ENCODE data around the gene MUL1. TPM values are rescaled to one million over a fixed set of nuclear protein-coding genes. Genes with fewer than 3 reads are reported as not detected.

MUL1 gene
- total RNA-seq, 3 donors from 2014 or later (not counting 1 experiment from before 2014, with no cell fraction given): 21.0 to 29.5 (median 28.8) TPM

DNA sequence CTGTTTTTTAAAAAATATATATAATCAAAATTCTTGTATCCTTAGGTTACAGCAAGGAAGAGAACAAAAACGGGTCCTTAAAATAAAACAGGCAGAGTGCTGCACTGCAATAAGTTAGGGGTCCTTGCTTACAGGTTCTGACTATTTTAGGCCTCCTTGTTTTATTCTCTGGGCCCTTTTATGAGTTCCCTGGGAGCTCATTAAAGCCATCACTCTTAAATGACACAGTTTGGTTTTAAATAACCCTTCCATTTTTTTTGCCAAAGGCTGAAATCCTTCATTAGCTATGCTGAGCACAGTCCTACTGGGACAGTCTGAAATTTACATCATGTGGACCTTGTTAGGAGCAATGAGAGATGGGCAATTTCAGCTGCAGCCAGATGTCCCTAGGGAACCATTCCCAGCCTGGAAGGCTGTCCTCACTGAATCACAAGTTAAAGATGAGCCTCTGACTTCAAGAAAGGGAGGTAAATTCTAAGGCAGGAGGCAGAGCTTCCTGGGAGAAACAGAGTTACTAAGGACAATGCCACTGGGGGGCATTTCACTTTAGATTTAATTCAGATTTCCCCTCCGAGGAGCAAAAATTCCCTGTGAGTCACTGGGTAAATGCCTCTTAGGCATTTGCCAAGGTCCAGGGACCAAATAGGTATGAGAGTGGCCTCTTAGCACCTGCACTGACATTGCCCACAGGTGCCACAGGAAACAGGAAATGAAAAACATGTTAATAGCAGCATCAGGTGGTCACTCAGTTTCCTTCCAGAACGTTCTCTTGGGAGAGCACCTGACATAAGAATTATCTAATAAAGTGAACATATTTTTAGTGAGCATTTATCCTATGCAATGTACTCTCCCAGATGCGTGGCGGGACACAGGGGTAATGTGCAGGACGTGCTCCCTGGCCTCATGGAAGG lies 3.8 kb upstream of the MUL1 start:
- Histone ChIP-seq H3K4me3 (ENCODE audit: low read length) (no peak overlapping the region), H3K27ac (ENCODE audit: low read length) (no peak overlapping the region), H3K4me1 (ENCODE audit: control insufficient read depth, insufficient read depth, low read length) (peaks cover 14% of the 10 kb centered on the region), H3K9me3 (ENCODE audit: control insufficient read depth, insufficient read depth, low read length) (no peaks in the 10 kb centered on the region), H3K36me3 (ENCODE audit: control insufficient read depth, insufficient read depth, low read length) (no peaks in the 10 kb centered on the region), H3K27me3 (ENCODE audit: control insufficient read depth, insufficient read depth, low read length) (peaks cover 3% of the 10 kb centered on the region)
- ATAC-seq: no peak
- TF ChIP-seq, protein P1, sequence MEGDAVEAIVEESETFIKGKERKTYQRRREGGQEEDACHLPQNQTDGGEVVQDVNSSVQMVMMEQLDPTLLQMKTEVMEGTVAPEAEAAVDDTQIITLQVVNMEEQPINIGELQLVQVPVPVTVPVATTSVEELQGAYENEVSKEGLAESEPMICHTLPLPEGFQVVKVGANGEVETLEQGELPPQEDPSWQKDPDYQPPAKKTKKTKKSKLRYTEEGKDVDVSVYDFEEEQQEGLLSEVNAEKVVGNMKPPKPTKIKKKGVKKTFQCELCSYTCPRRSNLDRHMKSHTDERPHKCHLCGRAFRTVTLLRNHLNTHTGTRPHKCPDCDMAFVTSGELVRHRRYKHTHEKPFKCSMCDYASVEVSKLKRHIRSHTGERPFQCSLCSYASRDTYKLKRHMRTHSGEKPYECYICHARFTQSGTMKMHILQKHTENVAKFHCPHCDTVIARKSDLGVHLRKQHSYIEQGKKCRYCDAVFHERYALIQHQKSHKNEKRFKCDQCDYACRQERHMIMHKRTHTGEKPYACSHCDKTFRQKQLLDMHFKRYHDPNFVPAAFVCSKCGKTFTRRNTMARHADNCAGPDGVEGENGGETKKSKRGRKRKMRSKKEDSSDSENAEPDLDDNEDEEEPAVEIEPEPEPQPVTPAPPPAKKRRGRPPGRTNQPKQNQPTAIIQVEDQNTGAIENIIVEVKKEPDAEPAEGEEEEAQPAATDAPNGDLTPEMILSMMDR (IDR thresholded peaks at IDR 0.05): no peak
- Mint-ChIP-seq H3K27me3 (ENCODE audit: low read depth in 2 of 2) (peaks cover 6 to 12% of the 10 kb centered on the region in 2 donors), H3K4me3 (no peak overlapping the region), H3K27ac (no peak overlapping the region), H3K36me3 (no peaks in the 10 kb centered on the region), H3K4me1 (peaks cover 12% of the 10 kb centered on the region in 2 donors), H3K9me3 (no peaks in the 10 kb centered on the region)
- 68% methylated on average over 5 of the region's 6 CpGs for WGBS (ENCODE audit: insufficient coverage)
- intact Hi-C loops (cut with micrococcal nuclease): no loop called here
- DNase-seq: no peak

DNA sequence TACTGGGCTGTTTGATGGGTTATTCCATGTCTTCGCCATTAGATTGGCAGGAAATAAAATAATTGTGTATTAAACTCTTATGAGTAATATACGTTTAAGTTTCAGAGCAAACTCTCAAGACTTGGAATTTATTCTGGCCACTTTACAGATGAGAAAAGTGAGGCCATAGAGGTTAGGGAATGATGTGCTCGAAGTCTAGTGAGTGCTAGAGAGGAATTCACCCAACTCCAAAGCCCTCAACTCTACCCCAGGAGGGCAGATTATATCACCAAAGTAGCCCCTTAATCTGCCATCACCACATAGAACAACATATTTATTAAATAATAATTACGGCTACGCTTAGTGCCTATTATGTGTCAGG lies 440 bp upstream of the MUL1 start:
- Histone ChIP-seq H3K9me3 (ENCODE audit: control insufficient read depth, insufficient read depth, low read length) (no peaks in the 10 kb centered on the region), H3K27me3 (ENCODE audit: control insufficient read depth, insufficient read depth, low read length) (peaks cover 3% of the 10 kb centered on the region), H3K4me1 (ENCODE audit: control insufficient read depth, insufficient read depth, low read length) (peaks cover 15% of the 10 kb centered on the region), H3K4me3 (ENCODE audit: low read length) (peak overlapping the region; percentile 90), H3K36me3 (ENCODE audit: control insufficient read depth, insufficient read depth, low read length) (peaks cover 7% of the 10 kb centered on the region), H3K27ac (ENCODE audit: low read length) (peak overlapping the region; percentile 88)
- Mint-ChIP-seq H3K27ac (peak overlapping the region; percentile 94 to 95), H3K9me3 (no peaks in the 10 kb centered on the region), H3K4me3 (peak overlapping the region; percentile 79), H3K27me3 (ENCODE audit: low read depth in 2 of 2) (peaks cover 0 to 9% of the 10 kb centered on the region in 2 donors), H3K4me1 (peaks cover 23 to 28% of the 10 kb centered on the region in 2 donors), H3K36me3 (no peaks in the 10 kb centered on the region)
- DNase-seq (no peak), ATAC-seq (no peak)
- WGBS (ENCODE audit: insufficient coverage): 67% methylated on average over 3 of the region's 5 CpGs
- TF ChIP-seq, protein P1 (IDR thresholded peaks at IDR 0.05): no peak
- intact Hi-C loops (cut with micrococcal nuclease): no loop called here

DNA sequence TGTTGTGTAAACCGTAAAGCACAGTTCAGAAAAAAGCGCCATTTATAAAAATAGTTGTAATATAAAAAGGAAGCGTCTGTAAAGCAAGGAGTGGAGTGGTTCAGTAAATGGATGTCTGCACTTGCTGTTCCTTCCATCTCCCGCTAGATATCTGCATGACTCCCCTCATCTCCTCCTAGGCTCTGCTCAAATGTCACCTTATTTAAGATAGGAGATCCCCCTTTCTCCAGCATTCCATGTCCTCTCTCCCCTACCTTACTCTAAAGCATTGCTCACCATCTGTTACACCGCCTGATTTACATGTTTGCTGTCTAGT lies 745 bp downstream of the MUL1 start:
- WGBS (ENCODE audit: insufficient coverage): 56% methylated on average over 4 of the region's 5 CpGs
- Mint-ChIP-seq H3K4me3 (peak overlapping the region; percentile 79), H3K27me3 (ENCODE audit: low read depth in 2 of 2) (peaks cover 0 to 4% of the 10 kb centered on the region in 2 donors), H3K9me3 (no peaks in the 10 kb centered on the region), H3K27ac (peak overlapping the region; percentile 94 to 95), H3K36me3 (no peaks in the 10 kb centered on the region), H3K4me1 (peaks cover 23 to 28% of the 10 kb centered on the region in 2 donors)
- Histone ChIP-seq H3K27me3 (ENCODE audit: control insufficient read depth, insufficient read depth, low read length) (peaks cover 3% of the 10 kb centered on the region), H3K9me3 (ENCODE audit: control insufficient read depth, insufficient read depth, low read length) (no peaks in the 10 kb centered on the region), H3K4me1 (ENCODE audit: control insufficient read depth, insufficient read depth, low read length) (peaks cover 15% of the 10 kb centered on the region), H3K4me3 (ENCODE audit: low read length) (peak overlapping the region; percentile 90), H3K27ac (ENCODE audit: low read length) (peak overlapping the region; percentile 88), H3K36me3 (ENCODE audit: control insufficient read depth, insufficient read depth, low read length) (peaks cover 10% of the 10 kb centered on the region)
- intact Hi-C loops (cut with micrococcal nuclease): no loop called here
- no peak for DNase-seq
- peak in 2 of 3 donors; percentile 9 to 24 for ATAC-seq
- TF ChIP-seq, protein P1 (IDR thresholded peaks at IDR 0.05): no peak

All from natural killer cell (primary cell).